WI38 (cell line): ENCODE measurements around the gene SAXO1.

Source experiments
- H3K4me3 ChIP-seq: 2 replicates; pipeline ENCODE4 v1.5.1; 2011; ENCODE audit warnings: low read depth, mild to moderate bottlenecking, control low read depth, low read length
- TF ChIP-seq, protein P1 (sequence below): IDR thresholded peaks from 2 replicates; pipeline ENCODE4 v1.5.1; 2012; ENCODE audit warnings: low read depth, mild to moderate bottlenecking, control low read depth, low read length

Gene SAXO1

DNA sequence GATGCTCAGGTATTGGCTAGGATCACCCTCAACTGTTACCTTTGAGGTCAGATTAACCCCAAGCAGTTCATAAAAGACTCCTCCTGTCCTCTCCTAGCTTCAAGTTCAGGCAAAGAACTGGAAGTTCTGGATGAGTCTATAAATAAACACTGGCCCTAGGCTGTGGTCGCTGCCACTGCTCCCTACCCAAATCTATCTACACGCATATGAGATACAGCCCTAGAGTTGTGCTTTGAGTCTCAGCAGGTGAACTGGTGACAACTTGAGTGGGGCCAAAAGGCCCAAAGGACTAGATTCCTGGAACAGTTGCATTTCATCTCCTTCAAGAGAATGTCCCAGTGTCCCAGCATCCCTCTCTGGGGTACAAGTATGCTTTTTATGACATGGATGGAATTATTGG, 62.6 kb downstream of the SAXO1 start:
- H3K4me3 ChIP-seq = no peak overlapping the region
- TF ChIP-seq, protein P1, sequence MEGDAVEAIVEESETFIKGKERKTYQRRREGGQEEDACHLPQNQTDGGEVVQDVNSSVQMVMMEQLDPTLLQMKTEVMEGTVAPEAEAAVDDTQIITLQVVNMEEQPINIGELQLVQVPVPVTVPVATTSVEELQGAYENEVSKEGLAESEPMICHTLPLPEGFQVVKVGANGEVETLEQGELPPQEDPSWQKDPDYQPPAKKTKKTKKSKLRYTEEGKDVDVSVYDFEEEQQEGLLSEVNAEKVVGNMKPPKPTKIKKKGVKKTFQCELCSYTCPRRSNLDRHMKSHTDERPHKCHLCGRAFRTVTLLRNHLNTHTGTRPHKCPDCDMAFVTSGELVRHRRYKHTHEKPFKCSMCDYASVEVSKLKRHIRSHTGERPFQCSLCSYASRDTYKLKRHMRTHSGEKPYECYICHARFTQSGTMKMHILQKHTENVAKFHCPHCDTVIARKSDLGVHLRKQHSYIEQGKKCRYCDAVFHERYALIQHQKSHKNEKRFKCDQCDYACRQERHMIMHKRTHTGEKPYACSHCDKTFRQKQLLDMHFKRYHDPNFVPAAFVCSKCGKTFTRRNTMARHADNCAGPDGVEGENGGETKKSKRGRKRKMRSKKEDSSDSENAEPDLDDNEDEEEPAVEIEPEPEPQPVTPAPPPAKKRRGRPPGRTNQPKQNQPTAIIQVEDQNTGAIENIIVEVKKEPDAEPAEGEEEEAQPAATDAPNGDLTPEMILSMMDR = no peak

DNA sequence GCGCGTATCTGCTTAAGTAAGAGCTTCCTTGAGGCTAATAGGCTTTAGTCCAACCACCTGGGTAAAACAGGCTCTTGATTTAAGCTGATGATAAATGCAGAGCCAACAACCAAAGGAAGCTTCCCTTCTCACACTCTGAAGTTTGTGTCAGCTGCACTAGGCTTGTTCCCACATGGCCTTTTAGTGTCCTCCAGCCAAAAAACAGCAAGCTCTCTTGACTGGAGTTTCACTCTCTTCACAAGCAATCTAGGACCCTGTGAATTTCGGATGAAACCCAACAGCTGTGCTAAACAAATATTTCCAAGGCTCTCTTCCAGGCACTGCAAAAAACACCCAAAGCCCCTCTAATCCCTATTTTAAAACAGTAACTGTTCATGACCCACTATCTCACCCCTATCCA, 63.9 kb downstream of the SAXO1 start:
- H3K4me3 ChIP-seq = no peak overlapping the region
- TF ChIP-seq, protein P1 = no peak

DNA sequence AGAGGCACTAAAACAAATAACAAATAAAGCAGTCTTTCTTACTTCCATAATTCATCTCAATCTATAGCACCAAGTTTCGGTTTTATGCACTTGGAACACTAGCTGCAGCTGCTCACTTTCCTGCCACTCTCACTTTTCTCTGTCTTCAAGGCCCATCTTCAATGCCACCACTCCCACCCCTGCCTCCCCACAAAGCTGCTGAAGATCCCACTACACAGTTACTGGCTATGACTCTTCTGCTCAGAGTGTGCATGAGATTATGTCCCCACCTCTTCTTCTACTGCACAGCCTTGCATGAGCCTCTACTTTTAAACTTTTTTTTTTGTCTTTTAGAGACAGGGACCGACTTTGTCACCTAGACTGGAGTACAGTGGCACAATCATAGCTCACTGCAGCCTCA, 77.4 kb downstream of the SAXO1 start:
- TF ChIP-seq, protein P1 = no peak
- H3K4me3 ChIP-seq = no peak overlapping the region

DNA sequence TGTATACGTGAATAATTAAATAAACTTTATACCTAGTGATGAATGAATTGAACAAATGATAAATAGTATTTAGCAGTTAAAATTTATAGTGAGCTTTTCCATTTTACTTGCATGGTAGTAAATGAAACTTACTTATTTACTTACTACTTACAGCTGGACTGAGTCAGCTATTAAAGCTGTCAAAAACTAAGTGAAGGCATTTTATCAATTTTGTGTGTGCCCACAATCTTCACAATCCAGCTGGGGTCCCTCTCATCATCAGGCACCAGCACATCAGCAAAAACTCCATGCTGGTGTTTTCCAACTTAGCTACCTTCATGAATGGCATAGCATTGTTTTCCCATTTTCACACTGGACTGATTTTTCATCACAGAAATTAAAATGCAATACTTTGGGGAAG, 81.1 kb downstream of the SAXO1 start:
- H3K4me3 ChIP-seq = no peak overlapping the region
- TF ChIP-seq, protein P1 = no peak

DNA sequence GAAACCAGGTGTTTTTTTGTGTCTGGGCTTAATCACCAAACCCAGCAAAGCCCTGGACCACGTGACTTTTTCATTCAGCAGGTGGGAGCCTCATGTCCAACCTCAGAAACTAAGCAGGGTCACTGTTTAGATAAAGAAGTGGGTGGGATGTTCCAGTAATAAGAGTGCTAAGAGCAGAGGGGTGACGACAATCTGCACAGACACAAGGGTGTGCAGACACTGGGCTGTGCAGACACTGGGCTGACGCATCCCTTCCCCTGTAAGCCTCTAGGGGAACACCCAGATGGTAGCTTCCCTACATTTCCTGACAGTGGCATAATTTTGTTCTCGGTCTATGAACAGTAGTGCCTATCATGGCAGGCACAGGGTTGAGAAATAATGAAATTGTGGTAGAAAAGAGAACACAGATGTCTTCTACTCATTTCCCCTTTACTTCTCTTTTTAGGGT, 85.1 kb downstream of the SAXO1 start:
- TF ChIP-seq, protein P1 = no peak

DNA sequence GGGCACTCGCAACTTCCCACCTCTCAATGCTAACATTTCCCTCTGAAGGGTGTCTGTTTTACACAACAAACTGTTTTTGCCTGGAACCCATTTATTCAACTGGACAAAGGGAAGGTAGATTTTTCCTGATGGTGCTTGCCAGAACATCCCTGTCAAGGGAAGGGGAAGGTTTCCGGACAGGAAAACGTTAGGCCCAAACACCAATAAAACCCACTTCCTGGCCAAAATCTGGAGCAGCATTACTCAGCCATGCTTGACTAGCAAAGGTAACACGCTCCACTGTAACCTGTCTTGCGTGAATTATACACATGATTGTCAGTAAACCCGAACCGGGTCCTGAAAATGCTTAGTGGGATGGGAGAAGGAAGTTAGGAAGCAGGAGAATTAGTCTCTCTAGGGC, 90.2 kb downstream of the SAXO1 start:
- H3K4me3 ChIP-seq = no peak overlapping the region
- TF ChIP-seq, protein P1 = no peak

More for the DNA sequence above, 85.1 kb downstream of the SAXO1 start:
- no peak overlapping the region for H3K4me3 ChIP-seq

DNA sequence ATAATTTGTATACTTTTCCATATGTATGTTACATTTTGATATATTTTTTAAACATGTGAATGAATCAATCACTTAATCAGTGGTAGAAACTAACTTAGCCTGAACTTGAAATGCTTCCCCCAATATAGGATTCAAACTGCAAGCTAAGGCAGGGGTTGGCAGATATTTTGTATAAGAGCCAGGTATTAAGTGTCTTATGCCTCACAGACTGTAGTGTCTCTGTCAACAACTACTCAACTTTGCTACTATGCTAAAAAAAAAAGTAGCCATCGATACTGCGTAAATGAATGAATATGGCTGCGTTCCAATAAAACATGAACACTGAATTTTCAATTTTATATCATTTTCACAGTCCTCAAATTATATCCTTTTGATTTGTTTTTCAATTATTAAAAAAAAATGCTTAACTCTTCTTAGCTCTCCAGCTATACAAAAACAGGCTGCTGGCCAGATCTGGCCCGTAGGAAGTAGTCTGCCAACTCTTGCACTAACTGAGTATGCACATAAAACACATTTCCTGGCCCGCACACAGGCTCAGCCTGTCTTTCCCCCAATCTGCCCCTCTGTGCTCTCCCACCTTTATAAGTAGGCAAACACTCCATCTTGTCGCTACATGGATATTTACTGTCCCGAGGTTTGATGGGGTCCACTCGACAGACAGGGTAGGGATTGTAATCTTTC, 91.8 kb downstream of the SAXO1 start:
- TF ChIP-seq, protein P1 = no peak

More for the DNA sequence above, 91.8 kb downstream of the SAXO1 start:
- no peak overlapping the region for H3K4me3 ChIP-seq
